Gastroesophageal sphincter (tissue), 3 donors: Measurements from ENCODE around the gene ZBTB22.

Experiments used
- CTCF ChIP-seq, 4 experiments: fragments of 200-600 bp in 2 of 4; fragments of 450-650 bp in 2 of 4; sonication (generic) in 1 of 4; IDR thresholded peaks; one replicate each; pipeline ENCODE4 v1.5.1; 2017 to 2019; ENCODE audit warnings: antibody characterized with exemption in 4 of 4, mild to moderate bottlenecking in 2 of 4, moderate library complexity in 2 of 4
- EP300 ChIP-seq: sonication (generic); formaldehyde crosslinking; IDR thresholded peaks from one replicate; pipeline ENCODE4 v1.6.1; 2017; ENCODE audit warnings: antibody characterized with exemption, mild to moderate bottlenecking
- POLR2A ChIP-seq, 2 donors: fragments of 450-650 bp; IDR thresholded peaks; one replicate each; pipeline ENCODE4 v1.6.1; 2017; ENCODE audit warnings: antibody characterized with exemption in 2 of 2, mild to moderate bottlenecking in 2 of 2, moderate library complexity in 1 of 2

- no peak for TF ChIP-seq CTCF (IDR thresholded peaks at IDR 0.05)
- TF ChIP-seq EP300, result no peak
- no peak for TF ChIP-seq POLR2A (IDR thresholded peaks at IDR 0.05)
These were observed 3.7 kb upstream of the ZBTB22 start for GRCh38 chr6:33321227-33321626.
